ENCODE measurements around the gene PINK1.

PINK1 gene

DNA sequence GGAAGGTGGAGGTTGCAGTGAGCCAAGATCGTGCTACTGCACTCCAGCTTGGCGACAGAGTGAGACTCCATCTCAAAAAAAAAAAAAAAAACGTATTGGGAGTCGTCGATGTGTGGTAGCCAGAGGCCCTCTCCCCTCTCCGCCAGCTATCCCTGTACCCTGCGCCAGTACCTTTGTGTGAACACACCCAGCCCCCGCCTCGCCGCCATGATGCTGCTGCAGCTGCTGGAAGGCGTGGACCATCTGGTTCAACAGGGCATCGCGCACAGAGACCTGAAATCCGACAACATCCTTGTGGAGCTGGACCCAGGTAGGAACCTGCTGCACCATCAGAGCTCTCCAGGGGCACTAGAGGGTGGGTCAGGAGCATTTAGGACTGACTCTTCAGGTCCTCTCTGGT is 12.2 kb downstream of the PINK1 start:
- DNase-seq (ENCODE audit: low spot score in 2 of 2) (no peak), ATAC-seq (ENCODE audit: low read depth) (no peak)
- Mint-ChIP-seq H3K4me1 (no peaks in the 10 kb centered on the region), H3K36me3 (peaks cover 16% of the 10 kb centered on the region), H3K4me3 (no peak overlapping the region), H3K9me3 (no peaks in the 10 kb centered on the region), H3K27ac (no peak overlapping the region), H3K27me3 (no peaks in the 10 kb centered on the region)

DNA sequence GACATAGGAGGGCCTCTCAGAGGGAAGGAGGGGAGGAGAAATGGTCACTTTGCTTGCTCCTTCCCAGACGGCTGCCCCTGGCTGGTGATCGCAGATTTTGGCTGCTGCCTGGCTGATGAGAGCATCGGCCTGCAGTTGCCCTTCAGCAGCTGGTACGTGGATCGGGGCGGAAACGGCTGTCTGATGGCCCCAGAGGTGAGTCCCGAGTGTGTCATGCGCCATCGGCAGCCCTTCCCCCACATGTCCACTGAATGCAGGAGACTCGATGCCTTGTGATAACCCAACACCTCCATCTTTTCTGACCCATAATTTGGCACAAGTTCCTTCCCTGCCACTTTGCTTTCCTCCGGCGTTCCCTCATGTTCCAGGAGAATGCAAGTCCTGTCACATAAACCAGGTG is 15.2 kb downstream of the PINK1 start:
- Mint-ChIP-seq H3K36me3 (peaks cover 30% of the 10 kb centered on the region), H3K4me3 (no peak overlapping the region), H3K4me1 (no peaks in the 10 kb centered on the region), H3K9me3 (no peaks in the 10 kb centered on the region), H3K27ac (no peak overlapping the region), H3K27me3 (no peaks in the 10 kb centered on the region)
- ATAC-seq (ENCODE audit: low read depth) = no peak
- DNase-seq (ENCODE audit: low spot score in 2 of 2) = no peak

DNA sequence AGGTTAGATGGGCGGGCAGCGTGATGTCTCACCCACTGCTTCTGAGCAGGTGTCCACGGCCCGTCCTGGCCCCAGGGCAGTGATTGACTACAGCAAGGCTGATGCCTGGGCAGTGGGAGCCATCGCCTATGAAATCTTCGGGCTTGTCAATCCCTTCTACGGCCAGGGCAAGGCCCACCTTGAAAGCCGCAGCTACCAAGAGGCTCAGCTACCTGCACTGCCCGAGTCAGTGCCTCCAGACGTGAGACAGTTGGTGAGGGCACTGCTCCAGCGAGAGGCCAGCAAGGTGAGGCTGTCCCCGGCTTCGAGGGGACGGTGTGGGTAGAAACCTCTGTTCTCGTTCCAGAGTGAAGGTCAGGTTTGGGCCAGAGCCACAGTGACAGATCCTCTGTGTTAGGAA is 15.7 kb downstream of the PINK1 start:
- DNase-seq (ENCODE audit: low spot score in 2 of 2) (no peak), ATAC-seq (ENCODE audit: low read depth) (no peak)
- Mint-ChIP-seq H3K27ac (no peak overlapping the region), H3K4me1 (no peaks in the 10 kb centered on the region), H3K9me3 (no peaks in the 10 kb centered on the region), H3K4me3 (no peak overlapping the region), H3K27me3 (no peaks in the 10 kb centered on the region), H3K36me3 (peaks cover 30% of the 10 kb centered on the region)

DNA sequence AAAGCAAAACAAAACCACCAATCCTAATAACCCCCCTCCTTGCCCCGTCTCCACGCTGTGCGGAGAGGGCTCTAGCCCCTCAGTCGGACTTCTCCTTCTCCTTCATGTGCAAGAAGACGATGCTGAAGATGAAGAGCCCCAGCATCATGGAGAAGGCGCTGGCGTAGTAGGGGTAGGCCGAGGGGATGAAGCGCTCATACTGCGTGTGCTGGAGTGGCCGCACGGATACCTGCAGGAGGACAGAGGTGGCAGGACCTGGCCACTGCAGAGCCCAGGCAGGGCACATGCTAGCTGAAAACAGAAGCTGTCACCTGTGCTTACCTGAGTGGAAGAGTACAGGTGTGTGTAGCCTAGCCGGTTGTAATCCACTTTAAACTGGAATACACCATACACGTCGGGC is 19.0 kb downstream of the PINK1 start:
- Mint-ChIP-seq H3K4me1 (peaks cover 5% of the 10 kb centered on the region), H3K9me3 (no peaks in the 10 kb centered on the region), H3K27ac (no peak overlapping the region), H3K36me3 (peaks cover 42% of the 10 kb centered on the region), H3K27me3 (no peaks in the 10 kb centered on the region), H3K4me3 (no peak overlapping the region)
- no peak for ATAC-seq (ENCODE audit: low read depth)
- no peak for DNase-seq (ENCODE audit: low spot score in 2 of 2)

- Mint-ChIP-seq H3K27me3 (no peaks in the 10 kb centered on the region), H3K27ac (no peak overlapping the region)
- no peak for ATAC-seq (ENCODE audit: low read depth)
These were observed 20.9 kb downstream of the PINK1 start for GRCh38 chr1:20654104-20654690.

DNA sequence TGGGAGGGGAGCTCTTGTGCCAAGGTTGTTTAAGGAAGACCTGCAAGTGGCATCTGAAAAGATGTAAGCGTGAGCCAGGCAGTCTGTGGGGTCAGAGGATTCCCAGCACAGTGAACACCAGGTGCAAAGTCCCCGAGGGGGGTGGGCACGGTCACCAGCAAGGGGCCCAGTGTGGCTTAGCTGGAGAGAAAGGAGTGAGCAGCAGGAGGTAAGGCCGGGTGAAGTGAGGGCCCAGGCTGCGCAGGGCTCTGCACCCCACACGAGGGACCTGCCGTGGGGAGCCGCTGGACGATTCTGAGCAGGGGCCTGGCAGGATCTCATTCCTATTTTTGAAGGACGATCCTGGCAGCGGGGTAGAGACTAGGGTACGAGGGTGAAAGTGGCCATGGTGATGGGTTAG is 23.8 kb downstream of the PINK1 start:
- H3K4me3 Mint-ChIP-seq = no peak overlapping the region
- no peaks in the 10 kb centered on the region for H3K9me3 Mint-ChIP-seq
- H3K4me1 Mint-ChIP-seq = peaks cover 22% of the 10 kb centered on the region
- H3K27ac Mint-ChIP-seq = peak overlapping the region; percentile 47
- ATAC-seq (ENCODE audit: low read depth) = no peak
- DNase-seq (ENCODE audit: low spot score in 2 of 2) = no peak
- no peaks in the 10 kb centered on the region for H3K27me3 Mint-ChIP-seq
- peaks cover 22% of the 10 kb centered on the region for H3K36me3 Mint-ChIP-seq

More at GRCh38 chr1:20654104-20654690, 20.9 kb downstream of the PINK1 start:
- peaks cover 6% of the 10 kb centered on the region for H3K4me1 Mint-ChIP-seq
- peaks cover 39% of the 10 kb centered on the region for H3K36me3 Mint-ChIP-seq
- DNase-seq (ENCODE audit: low spot score in 2 of 2) = no peak
- no peak overlapping the region for H3K4me3 Mint-ChIP-seq
- no peaks in the 10 kb centered on the region for H3K9me3 Mint-ChIP-seq

DNA sequence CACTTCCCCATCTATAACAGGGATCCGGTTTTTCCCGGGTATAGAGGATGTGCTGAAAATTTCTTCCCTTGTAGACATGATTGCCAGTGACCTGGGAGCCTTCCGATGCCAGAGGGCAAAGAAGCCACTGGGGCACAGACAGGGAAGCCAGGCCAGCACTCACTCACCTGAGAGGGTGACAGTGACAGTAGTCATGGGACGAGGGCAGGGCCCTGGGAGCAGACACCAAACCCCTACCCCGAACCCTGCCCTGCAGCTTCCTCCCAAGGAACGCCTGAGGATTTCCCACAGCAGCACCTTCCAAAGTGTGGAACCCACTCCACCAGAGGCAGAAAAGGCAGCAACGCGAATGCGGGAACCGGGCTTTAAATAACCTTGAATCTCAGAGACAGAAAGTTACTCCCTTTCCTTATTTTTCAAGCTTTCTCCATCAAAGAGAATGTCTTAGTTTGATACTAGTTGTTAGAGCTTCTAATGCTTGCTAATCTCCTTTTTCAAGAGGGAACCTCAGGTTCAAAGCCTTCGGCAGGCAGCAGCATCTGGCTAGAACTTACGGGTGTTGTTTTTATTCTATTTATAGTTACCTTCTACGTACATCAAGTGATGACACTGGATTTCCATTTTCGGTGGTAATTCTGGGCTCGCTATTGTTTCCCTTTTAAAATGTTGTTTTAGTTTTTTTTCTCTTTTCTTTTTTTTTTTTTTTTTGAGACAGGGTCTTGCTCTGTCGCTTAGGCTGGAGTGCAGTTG is 25.1 kb downstream of the PINK1 start:
- no peaks in the 10 kb centered on the region for H3K9me3 Mint-ChIP-seq
- ATAC-seq (ENCODE audit: low read depth) = no peak
- no peak for DNase-seq (ENCODE audit: low spot score in 2 of 2)
- no peaks in the 10 kb centered on the region for H3K27me3 Mint-ChIP-seq
- peaks cover 14% of the 10 kb centered on the region for H3K36me3 Mint-ChIP-seq
- peak overlapping the region; percentile 92 for H3K27ac Mint-ChIP-seq
- no peak overlapping the region for H3K4me3 Mint-ChIP-seq
- H3K4me1 Mint-ChIP-seq = peaks cover 31% of the 10 kb centered on the region

DNA sequence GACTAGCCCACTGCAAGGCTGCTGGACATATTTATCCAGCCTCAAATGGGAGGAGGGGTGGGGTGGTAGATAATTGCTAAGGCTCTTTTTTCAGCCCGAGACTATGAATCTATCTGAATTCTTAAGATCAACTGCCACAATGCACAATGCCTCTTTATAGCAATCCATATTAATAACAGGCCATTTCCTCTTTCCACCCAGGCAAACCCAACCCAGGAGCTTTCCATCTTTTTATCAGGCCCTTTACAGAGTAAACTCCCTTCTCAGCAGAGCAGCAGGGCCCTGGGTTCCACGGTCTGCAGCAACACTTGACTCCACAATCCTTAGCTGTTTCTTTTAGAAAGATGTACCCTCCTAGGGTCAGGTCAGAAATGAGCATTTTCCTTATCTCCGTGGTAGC is 27.1 kb downstream of the PINK1 start:
- Mint-ChIP-seq H3K36me3 (peaks cover 7% of the 10 kb centered on the region), H3K27me3 (no peaks in the 10 kb centered on the region), H3K9me3 (no peaks in the 10 kb centered on the region), H3K27ac (peak overlapping the region; percentile 92), H3K4me1 (peaks cover 31% of the 10 kb centered on the region), H3K4me3 (peak overlapping the region; percentile 94)
- DNase-seq (ENCODE audit: low spot score in 2 of 2) = no peak
- no peak for ATAC-seq (ENCODE audit: low read depth)

GRCh38 chr1:20660847-20661206 is 27.6 kb downstream of the PINK1 start:
- Mint-ChIP-seq H3K36me3 (peaks cover 7% of the 10 kb centered on the region), H3K4me1 (peaks cover 31% of the 10 kb centered on the region), H3K4me3 (peak overlapping the region; percentile 94), H3K9me3 (no peaks in the 10 kb centered on the region), H3K27ac (peak overlapping the region; percentile 92), H3K27me3 (no peaks in the 10 kb centered on the region)
- DNase-seq (ENCODE audit: low spot score in 2 of 2) = peak in 1 of 2 donors; percentile 18
- peak; percentile 30 for ATAC-seq (ENCODE audit: low read depth)

- peaks cover 6% of the 10 kb centered on the region for H3K36me3 Mint-ChIP-seq
- DNase-seq (ENCODE audit: low spot score in 2 of 2) = peak; percentile 75 to 86
- no peaks in the 10 kb centered on the region for H3K27me3 Mint-ChIP-seq
- H3K4me1 Mint-ChIP-seq = peaks cover 31% of the 10 kb centered on the region
- H3K4me3 Mint-ChIP-seq = peak within 1 kb of the TSS; percentile 94
- ATAC-seq (ENCODE audit: low read depth) = peak; percentile 94
- H3K9me3 Mint-ChIP-seq = no peaks in the 10 kb centered on the region
- H3K27ac Mint-ChIP-seq = peak within 1 kb of the TSS; percentile 92
These were observed 28.2 kb downstream of the PINK1 start, which contains the start of gene DDOST for GRCh38 chr1:20661207-20662109. DDOST (minus strand) TSS chr1:20661369; CDS start chr1:20661350, 19 bp downstream.

DNA sequence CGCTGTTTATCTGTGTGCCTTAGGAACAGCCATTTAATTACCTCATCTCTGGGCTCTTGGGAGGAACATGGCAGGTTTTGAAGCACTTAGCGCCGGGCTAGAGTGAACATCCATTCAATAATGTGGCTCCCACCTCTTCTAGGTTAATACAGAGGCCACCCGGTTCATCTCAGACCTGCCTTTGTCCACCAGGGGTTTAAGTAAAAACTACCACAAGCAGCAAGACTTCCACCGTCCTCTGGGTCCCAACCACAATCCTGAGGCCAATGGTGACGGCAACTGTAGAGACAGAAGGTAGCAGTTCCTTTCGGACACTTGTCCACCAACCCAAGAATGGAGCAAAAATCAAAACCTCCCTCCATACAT is 28.8 kb downstream of the PINK1 start:
- peak overlapping the region; percentile 92 for H3K27ac Mint-ChIP-seq
- peak overlapping the region; percentile 94 for H3K4me3 Mint-ChIP-seq
- no peak for ATAC-seq (ENCODE audit: low read depth)
- H3K36me3 Mint-ChIP-seq = no peaks in the 10 kb centered on the region
- no peaks in the 10 kb centered on the region for H3K27me3 Mint-ChIP-seq
- DNase-seq (ENCODE audit: low spot score in 2 of 2) = no peak
- no peaks in the 10 kb centered on the region for H3K9me3 Mint-ChIP-seq
- peaks cover 30% of the 10 kb centered on the region for H3K4me1 Mint-ChIP-seq

DNA sequence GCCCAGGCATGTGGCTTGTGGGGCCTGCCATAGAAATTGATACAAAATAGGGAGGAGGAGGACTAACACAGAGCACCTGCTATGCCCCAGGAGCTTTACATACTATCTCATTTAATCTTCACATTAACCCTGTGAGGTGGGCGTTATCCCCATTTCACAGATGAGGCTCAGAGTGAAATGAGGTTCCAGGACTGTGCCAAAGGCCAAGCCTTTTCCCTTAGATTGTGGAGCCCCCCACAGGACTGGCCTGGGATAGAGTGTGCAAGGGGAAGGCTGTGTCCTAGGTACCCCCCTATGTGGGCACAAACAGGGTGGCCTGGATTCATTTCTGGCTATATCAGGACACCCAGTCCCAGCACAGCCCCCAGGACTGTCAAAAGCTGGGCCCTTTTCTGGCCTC is 30.1 kb downstream of the PINK1 start:
- no peaks in the 10 kb centered on the region for H3K27me3 Mint-ChIP-seq
- H3K27ac Mint-ChIP-seq = no peak overlapping the region
- no peaks in the 10 kb centered on the region for H3K9me3 Mint-ChIP-seq
- peak overlapping the region; percentile 44 for H3K4me3 Mint-ChIP-seq
- ATAC-seq (ENCODE audit: low read depth) (no peak), DNase-seq (ENCODE audit: low spot score in 2 of 2) (no peak)
- H3K36me3 Mint-ChIP-seq = no peaks in the 10 kb centered on the region
- peaks cover 28% of the 10 kb centered on the region for H3K4me1 Mint-ChIP-seq

DNA sequence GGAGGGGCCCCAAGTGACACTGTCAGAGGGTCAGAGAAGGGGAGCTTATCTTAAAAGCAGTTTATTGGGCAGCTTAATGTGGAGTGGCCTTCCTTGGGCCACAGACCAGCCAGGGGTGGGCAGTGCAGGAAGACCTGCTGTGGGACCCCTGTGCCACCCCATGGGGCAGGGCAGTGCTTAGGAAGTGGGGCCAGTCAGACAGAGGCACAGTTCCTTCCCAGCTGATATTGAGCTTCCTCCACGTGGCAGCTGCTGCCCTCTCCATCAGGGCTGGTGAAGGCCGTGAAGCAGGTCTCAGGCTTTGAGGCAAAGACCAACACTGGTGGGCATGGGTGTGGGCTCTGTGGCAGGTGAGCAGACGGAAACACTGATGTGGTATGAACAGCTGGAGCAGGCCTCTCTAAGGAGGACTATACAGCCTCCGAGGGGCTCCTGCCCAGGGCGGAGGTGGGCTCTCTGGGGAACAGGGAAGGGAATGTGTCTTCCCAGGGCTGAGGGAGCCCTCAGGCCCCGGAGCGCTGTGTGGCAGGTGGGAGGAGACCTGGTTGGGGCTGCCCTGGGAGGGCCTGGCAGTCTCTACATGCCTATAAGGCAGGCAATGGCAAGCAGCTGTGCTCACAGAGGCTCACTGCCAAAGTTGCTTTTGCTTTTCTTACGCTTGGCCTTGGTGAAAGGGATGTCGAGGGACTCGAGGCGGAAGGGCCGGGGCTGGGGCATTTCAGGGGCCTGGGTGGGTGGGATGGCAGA is 30.9 kb downstream of the PINK1 start:
- DNase-seq (ENCODE audit: low spot score in 2 of 2) (no peak), ATAC-seq (ENCODE audit: low read depth) (no peak)
- H3K36me3 Mint-ChIP-seq = no peaks in the 10 kb centered on the region
- H3K9me3 Mint-ChIP-seq = no peaks in the 10 kb centered on the region
- H3K4me1 Mint-ChIP-seq = peaks cover 27% of the 10 kb centered on the region
- no peak overlapping the region for H3K4me3 Mint-ChIP-seq
- no peak overlapping the region for H3K27ac Mint-ChIP-seq
- H3K27me3 Mint-ChIP-seq = no peaks in the 10 kb centered on the region

- no peak for DNase-seq (ENCODE audit: low spot score in 2 of 2)
- Mint-ChIP-seq H3K36me3 (no peaks in the 10 kb centered on the region), H3K4me1 (peaks cover 13% of the 10 kb centered on the region), H3K27ac (no peak overlapping the region), H3K27me3 (no peaks in the 10 kb centered on the region), H3K9me3 (no peaks in the 10 kb centered on the region), H3K4me3 (no peak overlapping the region)
- ATAC-seq (ENCODE audit: low read depth) = no peak
These were observed 32.5 kb downstream of the PINK1 start for GRCh38 chr1:20665726-20666125.

All from memory B cell (primary cell).